GM18873 (cell line): ENCODE measurements around the gene SLC1A7.

Experiments
- ATAC-seq: cut with Tn5 transposase; IDR thresholded peaks from one replicate; pipeline ENCODE4 v1.9.1; 2021; ENCODE audit warnings: mild to moderate bottlenecking, moderate library complexity, moderate number of reproducible peaks; ENCODE audit not compliant: unreplicated experiment, low FRiP score

Gene SLC1A7

DNA sequence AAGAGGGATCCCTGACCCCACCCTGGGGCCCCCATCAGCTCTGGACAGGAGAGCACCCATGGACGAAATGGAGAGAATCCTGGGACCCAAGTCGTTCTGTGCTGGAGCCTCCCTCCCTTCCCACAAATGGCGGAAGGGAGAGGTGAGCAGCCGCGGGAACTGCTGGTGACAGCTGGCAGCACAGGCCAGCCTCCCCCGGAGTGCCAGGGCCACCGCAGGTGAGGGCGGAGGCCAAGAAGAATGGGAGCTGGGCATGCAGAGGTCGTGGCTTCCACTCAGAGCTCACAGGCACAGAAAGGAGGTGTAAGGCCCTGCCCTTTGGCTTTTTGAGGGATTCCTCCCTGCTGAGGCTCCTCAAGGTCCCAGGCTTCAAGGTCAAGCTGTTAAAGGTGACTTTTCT lies 24.6 kb downstream of the SLC1A7 start:
- no peak for ATAC-seq

GRCh38 chr1:53116933-53117600 lies 25.4 kb downstream of the SLC1A7 start:
- no peak for ATAC-seq

GRCh38 chr1:53116307-53116810 lies 26.1 kb downstream of the SLC1A7 start:
- no peak for ATAC-seq

DNA sequence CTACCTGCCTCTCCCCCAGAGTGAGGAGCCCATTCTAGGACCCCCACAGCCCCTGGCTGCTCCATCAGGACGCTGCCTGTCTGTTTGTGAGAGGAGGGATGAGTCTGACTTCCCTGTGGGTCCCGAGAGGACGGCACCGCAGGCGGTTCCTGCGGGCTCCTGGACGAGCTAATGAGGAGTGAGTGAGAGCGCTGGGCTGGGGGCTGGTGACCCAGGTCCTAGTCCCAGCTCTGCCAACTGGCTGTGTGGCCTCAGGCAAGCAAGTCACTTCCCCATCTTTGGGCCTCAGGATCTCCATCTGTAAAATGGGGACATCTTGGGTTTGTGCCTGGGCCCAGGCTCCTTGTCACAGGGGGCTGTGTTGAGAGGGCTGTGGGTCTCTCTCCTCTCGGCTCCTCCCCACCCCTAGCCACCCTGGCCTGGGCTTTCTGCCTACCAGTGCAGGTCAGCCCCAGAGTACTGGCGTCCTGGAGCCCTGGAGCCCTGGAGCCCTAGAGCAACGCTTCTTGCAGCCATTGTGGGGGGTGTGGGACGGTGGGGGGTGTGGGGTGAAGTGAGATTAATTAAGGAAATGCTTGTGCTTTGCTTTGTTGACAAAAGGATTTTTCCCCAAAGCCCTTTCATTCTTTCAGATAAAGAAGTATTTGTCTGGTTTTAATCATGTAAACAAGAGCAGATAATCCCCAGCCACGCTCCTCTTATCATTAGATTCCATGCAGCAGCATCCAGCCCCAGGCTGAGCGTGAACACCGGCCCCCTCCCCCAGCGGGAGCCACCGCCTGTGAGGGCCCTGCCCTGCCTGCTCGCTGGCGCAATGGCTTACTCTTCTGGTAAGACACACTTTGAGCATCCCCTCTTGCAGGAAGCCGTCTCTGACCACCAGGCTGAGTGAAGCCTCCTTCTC lies 26.8 kb downstream of the SLC1A7 start:
- ATAC-seq, result no peak

GRCh38 chr1:53114581-53115400 lies 27.6 kb downstream of the SLC1A7 start:
- no peak for ATAC-seq

DNA sequence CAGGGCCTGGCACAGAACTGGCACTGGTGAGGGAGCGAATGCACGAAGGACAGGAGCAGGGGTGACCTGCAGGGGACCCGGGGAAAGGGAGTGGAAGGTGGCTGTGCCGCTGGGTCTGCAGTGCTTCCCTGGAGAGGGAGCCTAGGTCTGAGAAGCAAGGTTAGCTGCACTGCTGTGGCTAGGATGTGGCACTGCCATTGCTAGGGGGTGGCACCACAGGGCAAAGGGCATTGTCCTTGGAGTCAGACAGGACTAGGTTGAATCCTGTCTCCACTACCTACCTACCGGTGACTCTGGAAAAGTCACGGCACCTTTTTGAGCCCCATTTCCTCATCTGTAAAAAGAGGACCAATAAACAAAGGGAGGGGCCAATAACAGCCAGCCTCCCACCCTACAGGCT lies 28.3 kb downstream of the SLC1A7 start:
- no peak for ATAC-seq

DNA sequence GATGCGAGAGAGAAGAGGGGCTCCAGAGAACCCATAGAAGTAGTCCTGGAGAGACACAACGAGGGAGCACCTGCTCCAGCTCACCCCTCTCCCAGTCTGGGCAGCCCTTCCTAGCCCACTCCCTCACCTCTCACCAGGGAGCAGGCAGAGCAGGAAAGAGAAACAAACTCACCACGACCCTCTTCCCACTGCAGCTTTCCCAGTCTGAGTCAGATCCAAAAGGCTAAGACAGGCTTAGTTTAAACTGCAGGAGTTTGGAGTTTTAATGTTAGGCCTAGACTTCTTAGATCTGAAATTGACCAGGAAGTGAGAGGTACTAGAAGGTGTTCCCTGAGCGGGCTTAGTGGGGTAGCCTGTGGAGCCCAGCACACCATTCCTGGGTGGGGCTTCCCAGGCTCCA lies 29.6 kb downstream of the SLC1A7 start:
- ATAC-seq, result no peak

- no peak for ATAC-seq
These were observed 30.1 kb downstream of the SLC1A7 start for GRCh38 chr1:53112271-53112774.

DNA sequence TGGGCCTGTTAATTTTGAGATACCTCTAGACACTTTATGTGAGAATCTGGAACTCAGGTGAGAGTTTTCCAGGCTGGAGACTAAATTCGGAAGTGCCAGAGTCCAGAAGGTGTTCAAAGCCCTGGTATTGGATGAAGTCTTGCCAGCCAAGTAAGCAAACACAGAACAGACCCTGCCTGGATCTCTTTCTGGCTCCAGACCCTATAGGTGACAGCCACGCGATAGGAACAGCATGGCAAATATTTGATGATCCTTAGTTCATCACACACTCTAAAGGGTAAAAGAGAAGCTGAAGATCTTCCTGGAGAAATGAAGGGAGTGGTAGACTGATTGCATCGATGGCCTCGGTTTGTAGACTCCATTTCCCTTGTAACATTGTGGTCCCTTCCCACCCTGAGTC lies 30.7 kb downstream of the SLC1A7 start:
- ATAC-seq, result no peak

- ATAC-seq, result no peak
These were observed 31.3 kb downstream of the SLC1A7 start for GRCh38 chr1:53111073-53111556.

- ATAC-seq, result no peak
These were observed 31.9 kb downstream of the SLC1A7 start for GRCh38 chr1:53110370-53111072.

DNA sequence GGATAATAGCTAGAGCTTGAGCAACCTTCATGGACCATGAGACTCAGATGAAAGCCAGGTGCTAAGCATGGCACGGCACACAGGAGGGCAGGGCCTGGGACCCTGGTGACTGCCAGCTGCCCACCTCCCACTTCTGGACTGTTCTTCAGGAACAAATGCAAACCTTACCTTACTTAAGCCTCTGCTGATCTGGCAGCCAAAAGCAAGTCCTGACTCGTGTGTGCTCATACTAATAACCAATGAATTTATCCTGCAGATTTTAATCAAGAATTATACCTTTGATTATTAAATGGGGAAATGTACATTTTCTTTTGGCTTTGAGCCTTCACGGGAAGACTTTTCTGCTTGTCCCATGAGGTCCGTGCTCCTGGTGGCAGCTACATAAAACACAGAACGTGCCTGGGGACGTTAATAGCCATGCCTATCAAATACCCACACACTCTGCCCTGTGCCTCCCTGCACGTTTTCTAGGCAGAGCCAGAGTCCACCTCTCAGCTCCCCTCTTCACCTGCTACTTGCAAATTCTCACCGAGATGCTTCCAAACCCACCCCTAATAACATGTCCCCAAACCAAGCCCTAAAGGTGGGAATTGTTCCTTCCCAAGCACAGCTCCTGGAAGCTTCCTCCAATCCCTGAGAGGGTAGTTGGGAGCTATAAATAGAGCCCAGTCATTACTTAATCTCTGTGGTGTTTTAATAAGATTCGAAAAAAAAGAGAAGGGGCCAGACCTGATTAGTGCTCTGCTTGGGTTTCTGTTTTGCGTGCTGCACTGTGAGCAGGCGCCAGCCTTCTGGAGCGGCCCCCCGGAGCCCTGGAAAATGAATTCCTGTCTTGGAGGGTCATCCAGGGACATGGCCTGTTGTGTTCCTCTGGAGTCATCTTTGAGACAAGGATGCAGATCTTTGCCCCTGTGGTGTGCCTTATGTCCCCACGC lies 33.5 kb downstream of the SLC1A7 start:
- ATAC-seq, result no peak

- ATAC-seq, result no peak
These were observed 34.7 kb downstream of the SLC1A7 start for GRCh38 chr1:53107570-53108322.

DNA sequence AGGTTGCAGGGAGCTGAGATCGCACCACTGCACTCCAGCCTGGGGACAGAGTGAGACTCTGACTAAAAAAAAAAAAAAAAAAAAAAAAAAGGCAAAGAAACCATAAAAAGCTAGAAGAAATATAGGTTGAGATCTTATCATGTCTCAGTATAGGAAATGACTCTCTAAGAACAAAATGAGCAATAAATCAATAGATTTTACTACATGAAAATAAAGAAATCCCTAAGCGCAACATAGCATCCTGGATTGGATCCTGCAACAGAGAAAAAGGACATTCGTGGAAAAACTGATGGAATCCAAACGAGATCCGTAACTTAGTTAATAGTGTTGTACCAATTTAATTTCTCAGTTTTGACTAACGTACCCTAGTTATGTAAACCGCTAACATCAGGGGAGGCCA lies 35.3 kb downstream of the SLC1A7 start:
- ATAC-seq, result no peak

DNA sequence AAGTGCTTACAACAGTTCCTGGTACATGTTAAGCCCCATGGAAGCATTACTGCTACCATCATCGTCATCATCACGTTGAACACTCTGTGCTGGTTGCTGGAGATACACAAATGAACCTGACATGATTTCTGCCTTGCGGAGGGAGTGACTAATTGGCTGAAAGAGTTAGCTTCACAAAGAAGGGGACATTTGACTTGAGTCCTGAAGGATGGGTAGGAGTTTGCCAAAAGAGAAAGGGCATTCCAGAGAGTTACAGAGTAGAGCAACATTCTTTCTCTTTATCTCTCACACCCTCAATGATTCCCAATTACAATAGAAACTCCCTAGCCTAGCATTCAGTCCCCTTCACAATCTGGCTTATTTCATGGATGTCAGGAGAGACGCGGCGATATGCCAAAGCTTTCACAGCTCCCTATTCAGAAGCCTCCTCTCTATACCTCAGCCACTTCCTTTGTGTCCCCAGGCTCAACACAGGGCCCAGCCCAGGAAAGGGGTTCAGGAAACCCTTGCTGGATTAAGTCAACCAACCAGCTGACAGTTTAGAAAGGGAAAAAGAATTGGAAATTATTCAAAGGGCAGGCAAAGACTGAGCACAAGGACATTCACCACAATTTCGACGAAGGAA lies 38.0 kb downstream of the SLC1A7 start:
- no peak for ATAC-seq

DNA sequence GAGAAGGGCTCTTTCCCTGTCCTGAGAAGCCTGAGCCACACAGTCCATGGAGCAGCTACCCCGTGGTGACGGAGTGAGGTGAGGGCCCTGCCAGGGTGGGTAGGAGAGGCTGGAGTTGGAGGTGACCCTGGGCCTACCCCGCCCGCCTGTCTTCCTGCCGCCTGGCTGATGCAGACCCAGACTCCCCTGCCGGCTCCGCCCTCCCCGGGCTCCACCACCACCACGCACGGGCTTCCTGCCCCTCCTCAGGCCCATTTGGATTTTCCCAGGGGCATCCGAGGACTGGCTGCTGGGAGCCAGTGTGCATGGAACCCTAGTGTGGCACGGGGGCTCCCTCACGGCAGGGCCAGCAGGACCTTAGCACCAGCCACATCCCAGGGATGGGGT lies 47.9 kb downstream of the SLC1A7 start:
- ATAC-seq, result no peak

DNA sequence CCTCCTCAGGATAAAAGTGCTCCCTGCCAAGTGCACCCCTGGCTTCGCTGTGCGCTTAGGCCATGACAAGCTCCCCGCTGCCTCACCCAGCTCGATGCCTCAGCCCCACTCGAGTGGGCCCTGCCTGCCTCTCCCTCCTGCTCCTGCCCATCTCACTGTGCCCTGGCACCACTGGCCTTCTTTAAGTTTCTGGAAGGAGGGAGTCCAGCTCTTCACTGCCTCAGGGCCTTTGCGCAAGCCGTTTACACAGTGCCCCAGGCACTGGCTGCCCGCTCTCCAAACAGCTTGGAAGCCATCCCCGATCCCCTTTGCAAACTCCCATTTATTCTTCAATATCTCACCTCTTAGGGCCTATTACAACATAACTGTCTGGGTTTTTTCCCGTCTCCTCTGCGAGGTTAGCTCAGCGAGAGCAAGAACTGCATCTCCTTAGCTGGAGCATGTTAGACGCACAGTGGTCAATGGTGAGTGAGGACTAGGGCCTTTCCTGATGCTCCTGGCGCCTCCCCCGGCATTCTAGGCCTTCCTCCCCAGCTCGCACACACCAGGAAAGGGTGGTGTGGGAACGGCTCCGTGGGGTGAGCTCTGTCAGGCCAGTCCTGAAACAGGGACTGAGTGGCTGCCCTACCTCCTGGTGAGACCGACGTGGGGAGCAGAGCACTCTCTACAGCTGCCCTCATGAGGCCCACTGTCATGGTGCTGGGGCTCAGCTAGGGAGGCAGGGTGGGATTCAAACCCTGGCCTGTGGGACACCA lies 48.5 kb downstream of the SLC1A7 start:
- ATAC-seq, result no peak
